GM23338 (cell line): ENCODE results near the gene REELD1. TPM values are rescaled to one million over a fixed set of nuclear protein-coding genes. Genes with fewer than 3 reads are reported as not detected.

Experiments used
- ATAC-seq: fragments of 200-7000 bp; cut with Tn5 transposase; 3 replicates; pipeline ENCODE4 v1.9.1; 2020
- DNase-seq: peaks from one replicate; pipeline ENCODE4 v3.0.0-alpha.2; 2015; ENCODE audit warnings: low spot score
- H2AFZ ChIP-seq: fragments of 200-600 bp; sonication (generic); 2 replicates; pipeline ENCODE4 v1.8.0; 2016; ENCODE audit warnings: antibody characterized with exemption, mild to moderate bottlenecking, moderate library complexity
- H3F3A ChIP-seq: fragments of 200-600 bp; sonication (generic); replicated peaks from 2 replicates; pipeline ENCODE4 v1.8.0; 2017; ENCODE audit warnings: antibody characterized with exemption, mixed run types, low read depth
- H3K27ac ChIP-seq: fragments of 200-600 bp; sonication (generic); 2 replicates; pipeline ENCODE4 v1.6.1; 2016; ENCODE audit warnings: low read depth
- H3K27me3 ChIP-seq: fragments of 200-600 bp; sonication (generic); 2 replicates; pipeline ENCODE4 v1.8.0; 2016; ENCODE audit warnings: mild to moderate bottlenecking, mixed run types, moderate library complexity; ENCODE audit not compliant: insufficient read depth
- H3K36me3 ChIP-seq: fragments of 200-600 bp; sonication (generic); 2 replicates; pipeline ENCODE4 v1.8.0; 2016; ENCODE audit warnings: mild to moderate bottlenecking; ENCODE audit not compliant: insufficient read depth
- H3K4me1 ChIP-seq: fragments of 200-600 bp; sonication (generic); 2 replicates; pipeline ENCODE4 v1.8.0; 2016; ENCODE audit warnings: mild to moderate bottlenecking, moderate library complexity; ENCODE audit not compliant: insufficient read depth
- H3K4me2 ChIP-seq: fragments of 200-600 bp; sonication (generic); 2 replicates; pipeline ENCODE4 v1.7.1; 2017; ENCODE audit warnings: mixed run types
- H3K4me3 ChIP-seq: fragments of 200-600 bp; sonication (generic); 2 replicates; pipeline ENCODE4 v1.6.1; 2016; ENCODE audit warnings: mixed run types
- H3K79me2 ChIP-seq: fragments of 200-600 bp; sonication (generic); replicated peaks from 2 replicates; pipeline ENCODE4 v1.8.0; 2017; ENCODE audit warnings: mild to moderate bottlenecking; ENCODE audit not compliant: insufficient read depth
- H3K9me2 ChIP-seq: fragments of 200-600 bp; sonication (generic); 2 replicates; pipeline ENCODE4 v1.8.0; 2017; ENCODE audit not compliant: insufficient read depth
- H4K20me1 ChIP-seq: fragments of 200-600 bp; sonication (generic); replicated peaks from 2 replicates; pipeline ENCODE4 v1.8.0; 2017; ENCODE audit warnings: mild to moderate bottlenecking; ENCODE audit not compliant: insufficient read depth
- H3K27ac Mint-ChIP-seq: 2 replicates; pipeline ENCODE4 v1.8.0; 2020; ENCODE audit warnings: inconsistent platforms, mild to moderate bottlenecking, moderate library complexity, mixed read lengths
- H3K27me3 Mint-ChIP-seq: 3 replicates; pipeline ENCODE4 v1.8.0; 2022; ENCODE audit warnings: low read depth, mild to moderate bottlenecking, moderate library complexity, mixed read lengths, inconsistent platforms; ENCODE audit not compliant: insufficient read depth, poor library complexity
- H3K36me3 Mint-ChIP-seq: 3 replicates; pipeline ENCODE4 v1.8.0; 2021; ENCODE audit warnings: low read depth, mild to moderate bottlenecking, inconsistent platforms, moderate library complexity, mixed read lengths
- H3K4me1 Mint-ChIP-seq: 3 replicates; pipeline ENCODE4 v1.8.0; 2020; ENCODE audit warnings: mild to moderate bottlenecking, inconsistent platforms, mixed read lengths
- H3K4me3 Mint-ChIP-seq: 3 replicates; pipeline ENCODE4 v1.8.0; 2021; ENCODE audit warnings: moderate library complexity, mild to moderate bottlenecking, inconsistent platforms, mixed read lengths
- H3K9me3 Mint-ChIP-seq: 3 replicates; pipeline ENCODE4 v1.8.0; 2020; ENCODE audit warnings: moderate library complexity, mild to moderate bottlenecking, inconsistent platforms, mixed read lengths
- CREB1 ChIP-seq: fragments of 250-450 bp; sonication (Bioruptor Pico); IDR thresholded peaks from 2 replicates; pipeline ENCODE4 v1.5.0; 2020; ENCODE audit warnings: low read depth, mild to moderate bottlenecking, moderate library complexity
- EZH2 ChIP-seq: fragments of 200-600 bp; sonication (generic); IDR thresholded peaks from one replicate; pipeline ENCODE4 v1.8.0; 2017; ENCODE audit warnings: antibody characterized with exemption, mild to moderate bottlenecking, low read depth; ENCODE audit not compliant: unreplicated experiment
- EZH2phosphoT487 ChIP-seq: fragments of 200-600 bp; sonication (generic); IDR thresholded peaks from one replicate; pipeline ENCODE4 v1.8.1; 2018; ENCODE audit warnings: antibody characterized with exemption; ENCODE audit not compliant: unreplicated experiment
- JUNB ChIP-seq: IDR thresholded peaks from one replicate; pipeline ENCODE4 v1.6.1; 2016; ENCODE audit warnings: antibody characterized with exemption; ENCODE audit not compliant: unreplicated experiment
- STAT1 ChIP-seq: IDR thresholded peaks from one replicate; pipeline ENCODE4 v1.6.1; 2016; ENCODE audit warnings: antibody characterized with exemption; ENCODE audit not compliant: unreplicated experiment
- polyA plus RNA-seq: library from polyadenylated mRNA; unstranded; fragments of >200 nt; fragmentation: Nextera tagmentation; extraction: Ambion mirVana; gene quantifications from 2 replicates; pipeline ENCODE4 v1.2.1, GENCODE V29; 2016
- total RNA-seq: library from RNA; depleted of rRNA; stranded (reverse); fragments of >200 nt; shearing (Covaris generic); gene quantifications from 2 replicates; pipeline ENCODE4 v1.2.3, GENCODE V29; 2014
- TF ChIP-seq, protein P1 (sequence below): IDR thresholded peaks from one replicate; pipeline ENCODE4 v1.6.1; 2018; ENCODE audit warnings: antibody characterized with exemption; ENCODE audit not compliant: unreplicated experiment
- TF ChIP-seq, protein P2 (sequence below), 2 experiments: fragments of 200-600 bp in 1 of 2; sonication (generic) in 1 of 2; conservative IDR thresholded peaks; 2 replicates each; pipeline versions ENCODE4 v1.5.1 to v1.6.1; 2016 to 2017; ENCODE audit warnings: antibody characterized with exemption in 2 of 2, low read depth in 2 of 2, mild to moderate bottlenecking in 2 of 2, moderate library complexity in 1 of 2
- TF ChIP-seq, protein P3 (sequence below): IDR thresholded peaks from 2 replicates; pipeline ENCODE4 v1.6.1; 2016; ENCODE audit warnings: antibody characterized with exemption
- TF ChIP-seq, protein P4 (sequence below): fragments of 250-450 bp; sonication (Bioruptor Pico); IDR thresholded peaks from 2 replicates; pipeline ENCODE4 v1.5.0; 2020; ENCODE audit warnings: mild to moderate bottlenecking, moderate library complexity

The REELD1 gene
- total and polyA plus RNA-seq, 2 experiments from 2014 or later = 0.19 TPM; not detected in 1

DNA sequence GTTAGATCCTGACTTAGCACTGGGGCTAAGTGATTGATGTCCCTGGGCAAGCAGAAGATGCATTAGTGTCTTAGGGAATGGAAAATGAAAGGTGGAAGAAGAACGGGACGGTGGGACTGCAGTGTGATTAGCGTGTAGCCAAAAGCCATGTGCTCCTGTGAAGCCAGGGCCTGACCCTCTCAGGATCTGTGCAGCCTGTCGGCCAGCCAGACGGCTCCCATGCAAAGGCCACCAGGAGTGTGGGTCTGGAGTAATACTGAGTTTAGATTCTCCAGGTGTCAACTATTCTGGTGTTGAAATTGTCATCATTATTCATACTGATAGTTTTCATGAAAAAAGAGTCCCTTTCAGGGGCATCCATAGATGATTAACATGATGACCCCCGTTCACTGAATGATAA, 32.0 kb downstream of the REELD1 start (continued):
- TF ChIP-seq, protein P1, sequence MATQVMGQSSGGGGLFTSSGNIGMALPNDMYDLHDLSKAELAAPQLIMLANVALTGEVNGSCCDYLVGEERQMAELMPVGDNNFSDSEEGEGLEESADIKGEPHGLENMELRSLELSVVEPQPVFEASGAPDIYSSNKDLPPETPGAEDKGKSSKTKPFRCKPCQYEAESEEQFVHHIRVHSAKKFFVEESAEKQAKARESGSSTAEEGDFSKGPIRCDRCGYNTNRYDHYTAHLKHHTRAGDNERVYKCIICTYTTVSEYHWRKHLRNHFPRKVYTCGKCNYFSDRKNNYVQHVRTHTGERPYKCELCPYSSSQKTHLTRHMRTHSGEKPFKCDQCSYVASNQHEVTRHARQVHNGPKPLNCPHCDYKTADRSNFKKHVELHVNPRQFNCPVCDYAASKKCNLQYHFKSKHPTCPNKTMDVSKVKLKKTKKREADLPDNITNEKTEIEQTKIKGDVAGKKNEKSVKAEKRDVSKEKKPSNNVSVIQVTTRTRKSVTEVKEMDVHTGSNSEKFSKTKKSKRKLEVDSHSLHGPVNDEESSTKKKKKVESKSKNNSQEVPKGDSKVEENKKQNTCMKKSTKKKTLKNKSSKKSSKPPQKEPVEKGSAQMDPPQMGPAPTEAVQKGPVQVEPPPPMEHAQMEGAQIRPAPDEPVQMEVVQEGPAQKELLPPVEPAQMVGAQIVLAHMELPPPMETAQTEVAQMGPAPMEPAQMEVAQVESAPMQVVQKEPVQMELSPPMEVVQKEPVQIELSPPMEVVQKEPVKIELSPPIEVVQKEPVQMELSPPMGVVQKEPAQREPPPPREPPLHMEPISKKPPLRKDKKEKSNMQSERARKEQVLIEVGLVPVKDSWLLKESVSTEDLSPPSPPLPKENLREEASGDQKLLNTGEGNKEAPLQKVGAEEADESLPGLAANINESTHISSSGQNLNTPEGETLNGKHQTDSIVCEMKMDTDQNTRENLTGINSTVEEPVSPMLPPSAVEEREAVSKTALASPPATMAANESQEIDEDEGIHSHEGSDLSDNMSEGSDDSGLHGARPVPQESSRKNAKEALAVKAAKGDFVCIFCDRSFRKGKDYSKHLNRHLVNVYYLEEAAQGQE = no peak
- TF ChIP-seq CREB1 (CRISPR knock-in tag) = no peak

DNA sequence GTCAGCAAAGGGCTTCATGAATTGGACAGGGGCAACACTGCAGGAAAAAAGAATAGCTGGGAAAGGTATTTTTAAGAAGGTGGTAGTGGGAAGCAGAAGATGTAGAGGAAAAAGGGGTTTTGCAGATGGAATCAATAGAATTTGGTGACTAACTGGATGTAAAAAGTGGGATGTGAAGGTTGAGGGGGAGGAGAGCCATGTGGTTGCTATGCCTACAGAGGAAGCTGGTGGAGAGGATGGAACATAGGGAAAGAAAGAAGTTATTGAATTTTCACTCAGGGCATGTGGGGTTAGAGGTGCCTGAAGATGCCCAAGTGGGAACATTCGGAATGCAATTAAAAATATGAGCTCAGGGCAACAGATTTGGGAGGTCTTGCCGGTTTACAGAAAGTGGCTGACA, 33.0 kb downstream of the REELD1 start:
- no peaks in the 10 kb centered on the region for H3K79me2 ChIP-seq
- no peaks in the 10 kb centered on the region for H4K20me1 ChIP-seq
- peaks cover under 1% of the 10 kb centered on the region for H3K27me3 Mint-ChIP-seq
- no peaks in the 10 kb centered on the region for H3K36me3 Mint-ChIP-seq
- no peaks in the 10 kb centered on the region for H3K4me1 Mint-ChIP-seq
- no peaks in the 10 kb centered on the region for H3K4me1 ChIP-seq
- ATAC-seq = no peak
- no peak for DNase-seq
- no peak overlapping the region for H3K4me3 ChIP-seq
- H3K27ac Mint-ChIP-seq = no peak overlapping the region
- no peaks in the 10 kb centered on the region for H3K27me3 ChIP-seq
- H3K4me3 Mint-ChIP-seq = no peak overlapping the region
- H3F3A ChIP-seq = no peaks in the 10 kb centered on the region
- no peak overlapping the region for H3K27ac ChIP-seq
- no peaks in the 10 kb centered on the region for H3K9me3 Mint-ChIP-seq
- no peaks in the 10 kb centered on the region for H3K9me2 ChIP-seq
- H3K36me3 ChIP-seq = no peaks in the 10 kb centered on the region
- no peak overlapping the region for H3K4me2 ChIP-seq
- no peak overlapping the region for H2AFZ ChIP-seq
- TF ChIP-seq JUNB = no peak
- TF ChIP-seq EZH2 = no peak
- TF ChIP-seq, protein P2, sequence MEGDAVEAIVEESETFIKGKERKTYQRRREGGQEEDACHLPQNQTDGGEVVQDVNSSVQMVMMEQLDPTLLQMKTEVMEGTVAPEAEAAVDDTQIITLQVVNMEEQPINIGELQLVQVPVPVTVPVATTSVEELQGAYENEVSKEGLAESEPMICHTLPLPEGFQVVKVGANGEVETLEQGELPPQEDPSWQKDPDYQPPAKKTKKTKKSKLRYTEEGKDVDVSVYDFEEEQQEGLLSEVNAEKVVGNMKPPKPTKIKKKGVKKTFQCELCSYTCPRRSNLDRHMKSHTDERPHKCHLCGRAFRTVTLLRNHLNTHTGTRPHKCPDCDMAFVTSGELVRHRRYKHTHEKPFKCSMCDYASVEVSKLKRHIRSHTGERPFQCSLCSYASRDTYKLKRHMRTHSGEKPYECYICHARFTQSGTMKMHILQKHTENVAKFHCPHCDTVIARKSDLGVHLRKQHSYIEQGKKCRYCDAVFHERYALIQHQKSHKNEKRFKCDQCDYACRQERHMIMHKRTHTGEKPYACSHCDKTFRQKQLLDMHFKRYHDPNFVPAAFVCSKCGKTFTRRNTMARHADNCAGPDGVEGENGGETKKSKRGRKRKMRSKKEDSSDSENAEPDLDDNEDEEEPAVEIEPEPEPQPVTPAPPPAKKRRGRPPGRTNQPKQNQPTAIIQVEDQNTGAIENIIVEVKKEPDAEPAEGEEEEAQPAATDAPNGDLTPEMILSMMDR (conservative IDR thresholded peaks at IDR 0.05; ENCODE audit: low read depth in 2 of 2) = no peak
- TF ChIP-seq, protein P3, sequence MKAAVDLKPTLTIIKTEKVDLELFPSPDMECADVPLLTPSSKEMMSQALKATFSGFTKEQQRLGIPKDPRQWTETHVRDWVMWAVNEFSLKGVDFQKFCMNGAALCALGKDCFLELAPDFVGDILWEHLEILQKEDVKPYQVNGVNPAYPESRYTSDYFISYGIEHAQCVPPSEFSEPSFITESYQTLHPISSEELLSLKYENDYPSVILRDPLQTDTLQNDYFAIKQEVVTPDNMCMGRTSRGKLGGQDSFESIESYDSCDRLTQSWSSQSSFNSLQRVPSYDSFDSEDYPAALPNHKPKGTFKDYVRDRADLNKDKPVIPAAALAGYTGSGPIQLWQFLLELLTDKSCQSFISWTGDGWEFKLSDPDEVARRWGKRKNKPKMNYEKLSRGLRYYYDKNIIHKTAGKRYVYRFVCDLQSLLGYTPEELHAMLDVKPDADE = no peak
- no peak for TF ChIP-seq STAT1
- TF ChIP-seq EZH2phosphoT487 = no peak
- no peak for TF ChIP-seq CREB1 (CRISPR knock-in tag)
- TF ChIP-seq, protein P4, sequence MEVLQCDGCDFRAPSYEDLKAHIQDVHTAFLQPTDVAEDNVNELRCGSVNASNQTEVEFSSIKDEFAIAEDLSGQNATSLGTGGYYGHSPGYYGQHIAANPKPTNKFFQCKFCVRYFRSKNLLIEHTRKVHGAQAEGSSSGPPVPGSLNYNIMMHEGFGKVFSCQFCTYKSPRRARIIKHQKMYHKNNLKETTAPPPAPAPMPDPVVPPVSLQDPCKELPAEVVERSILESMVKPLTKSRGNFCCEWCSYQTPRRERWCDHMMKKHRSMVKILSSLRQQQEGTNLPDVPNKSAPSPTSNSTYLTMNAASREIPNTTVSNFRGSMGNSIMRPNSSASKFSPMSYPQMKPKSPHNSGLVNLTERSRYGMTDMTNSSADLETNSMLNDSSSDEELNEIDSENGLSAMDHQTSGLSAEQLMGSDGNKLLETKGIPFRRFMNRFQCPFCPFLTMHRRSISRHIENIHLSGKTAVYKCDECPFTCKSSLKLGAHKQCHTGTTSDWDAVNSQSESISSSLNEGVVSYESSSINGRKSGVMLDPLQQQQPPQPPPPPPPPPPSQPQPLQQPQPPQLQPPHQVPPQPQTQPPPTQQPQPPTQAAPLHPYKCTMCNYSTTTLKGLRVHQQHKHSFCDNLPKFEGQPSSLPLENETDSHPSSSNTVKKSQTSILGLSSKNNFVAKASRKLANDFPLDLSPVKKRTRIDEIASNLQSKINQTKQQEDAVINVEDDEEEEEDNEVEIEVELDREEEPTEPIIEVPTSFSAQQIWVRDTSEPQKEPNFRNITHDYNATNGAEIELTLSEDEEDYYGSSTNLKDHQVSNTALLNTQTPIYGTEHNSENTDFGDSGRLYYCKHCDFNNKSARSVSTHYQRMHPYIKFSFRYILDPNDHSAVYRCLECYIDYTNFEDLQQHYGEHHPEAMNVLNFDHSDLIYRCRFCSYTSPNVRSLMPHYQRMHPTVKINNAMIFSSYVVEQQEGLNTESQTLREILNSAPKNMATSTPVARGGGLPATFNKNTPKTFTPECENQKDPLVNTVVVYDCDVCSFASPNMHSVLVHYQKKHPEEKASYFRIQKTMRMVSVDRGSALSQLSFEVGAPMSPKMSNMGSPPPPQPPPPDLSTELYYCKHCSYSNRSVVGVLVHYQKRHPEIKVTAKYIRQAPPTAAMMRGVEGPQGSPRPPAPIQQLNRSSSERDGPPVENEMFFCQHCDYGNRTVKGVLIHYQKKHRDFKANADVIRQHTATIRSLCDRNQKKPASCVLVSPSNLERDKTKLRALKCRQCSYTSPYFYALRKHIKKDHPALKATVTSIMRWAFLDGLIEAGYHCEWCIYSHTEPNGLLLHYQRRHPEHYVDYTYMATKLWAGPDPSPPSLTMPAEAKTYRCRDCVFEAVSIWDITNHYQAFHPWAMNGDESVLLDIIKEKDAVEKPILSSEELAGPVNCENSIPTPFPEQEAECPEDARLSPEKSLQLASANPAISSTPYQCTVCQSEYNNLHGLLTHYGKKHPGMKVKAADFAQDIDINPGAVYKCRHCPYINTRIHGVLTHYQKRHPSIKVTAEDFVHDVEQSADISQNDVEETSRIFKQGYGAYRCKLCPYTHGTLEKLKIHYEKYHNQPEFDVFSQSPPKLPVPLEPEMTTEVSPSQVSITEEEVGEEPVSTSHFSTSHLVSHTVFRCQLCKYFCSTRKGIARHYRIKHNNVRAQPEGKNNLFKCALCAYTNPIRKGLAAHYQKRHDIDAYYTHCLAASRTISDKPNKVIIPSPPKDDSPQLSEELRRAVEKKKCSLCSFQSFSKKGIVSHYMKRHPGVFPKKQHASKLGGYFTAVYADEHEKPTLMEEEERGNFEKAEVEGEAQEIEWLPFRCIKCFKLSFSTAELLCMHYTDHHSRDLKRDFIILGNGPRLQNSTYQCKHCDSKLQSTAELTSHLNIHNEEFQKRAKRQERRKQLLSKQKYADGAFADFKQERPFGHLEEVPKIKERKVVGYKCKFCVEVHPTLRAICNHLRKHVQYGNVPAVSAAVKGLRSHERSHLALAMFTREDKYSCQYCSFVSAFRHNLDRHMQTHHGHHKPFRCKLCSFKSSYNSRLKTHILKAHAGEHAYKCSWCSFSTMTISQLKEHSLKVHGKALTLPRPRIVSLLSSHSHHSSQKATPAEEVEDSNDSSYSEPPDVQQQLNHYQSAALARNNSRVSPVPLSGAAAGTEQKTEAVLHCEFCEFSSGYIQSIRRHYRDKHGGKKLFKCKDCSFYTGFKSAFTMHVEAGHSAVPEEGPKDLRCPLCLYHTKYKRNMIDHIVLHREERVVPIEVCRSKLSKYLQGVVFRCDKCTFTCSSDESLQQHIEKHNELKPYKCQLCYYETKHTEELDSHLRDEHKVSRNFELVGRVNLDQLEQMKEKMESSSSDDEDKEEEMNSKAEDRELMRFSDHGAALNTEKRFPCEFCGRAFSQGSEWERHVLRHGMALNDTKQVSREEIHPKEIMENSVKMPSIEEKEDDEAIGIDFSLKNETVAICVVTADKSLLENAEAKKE (CRISPR knock-in tag) = no peak
